A673 (cell line): ENCODE results near the gene PYGB. TPM values are rescaled to one million over a fixed set of nuclear protein-coding genes. Genes with fewer than 3 reads are reported as not detected.

Experiments used
- BruUV-seq: library from RNA; stranded (reverse); fragments of 400-500 nt; replicated peaks from 2 replicates; lab custom pipeline; 2021; lab: Mats Ljungman, UMichigan
- CTCF ChIA-PET: fragments of 300-600 bp; sonication (Branson Sonifier 250); formaldehyde crosslinking; loops from one replicate; lab custom pipeline; 2022; ENCODE audit warnings: antibody characterized with exemption; lab: Charles Lee
- POLR2A ChIA-PET: fragments of 300-600 bp; sonication (Branson Sonifier 250); formaldehyde crosslinking; loops from one replicate; lab custom pipeline; 2022; ENCODE audit warnings: antibody characterized with exemption; ENCODE audit not compliant: low non-redundant PET; lab: Charles Lee
- DNase-seq: peaks from one replicate; pipeline ENCODE4 v3.0.0-alpha.2; 2015; ENCODE audit warnings: low spot score
- H3K27ac ChIP-seq: fragments of 200-600 bp; sonication (generic); 2 replicates; pipeline ENCODE4 v1.5.1; 2016; ENCODE audit warnings: mixed run types, low read depth, mild to moderate bottlenecking, mixed read lengths, antibody characterized with exemption, low read length; ENCODE audit not compliant: poor library complexity, severe bottlenecking
- H3K27me3 ChIP-seq: fragments of 200-600 bp; sonication (generic); replicated peaks from 2 replicates; pipeline ENCODE4 v1.6.1; 2017; ENCODE audit warnings: mixed run types, low read depth, mild to moderate bottlenecking, mixed read lengths, antibody characterized with exemption, low read length; ENCODE audit not compliant: insufficient read depth, poor library complexity
- H3K36me3 ChIP-seq: fragments of 200-600 bp; sonication (generic); 2 replicates; pipeline ENCODE4 v1.6.1; 2016; ENCODE audit warnings: mixed run types, mild to moderate bottlenecking, mixed read lengths, antibody characterized with exemption, low read length; ENCODE audit not compliant: insufficient read depth, poor library complexity, severe bottlenecking
- H3K4me1 ChIP-seq: fragments of 200-600 bp; sonication (generic); 2 replicates; pipeline ENCODE4 v1.6.1; 2017; ENCODE audit warnings: mixed run types, mild to moderate bottlenecking, mixed read lengths, antibody characterized with exemption, low read length; ENCODE audit not compliant: insufficient read depth, poor library complexity, severe bottlenecking
- H3K4me3 ChIP-seq: fragments of 200-600 bp; sonication (generic); 2 replicates; pipeline ENCODE4 v1.5.1; 2016; ENCODE audit warnings: low read depth, mixed run types, mild to moderate bottlenecking, mixed read lengths, low read length; ENCODE audit not compliant: poor library complexity, severe bottlenecking
- H3K9me3 ChIP-seq: fragments of 200-600 bp; sonication (generic); 2 replicates; pipeline ENCODE4 v1.6.1; 2016; ENCODE audit warnings: mixed run types, low read depth, mild to moderate bottlenecking, mixed read lengths, antibody characterized with exemption, low read length; ENCODE audit not compliant: poor library complexity, severe bottlenecking
- CTCF ChIP-seq: fragments of 300-800, 200-600 bp; sonication (generic); conservative IDR thresholded peaks from 2 replicates; pipeline ENCODE4 v1.5.1; 2017; ENCODE audit warnings: low read depth, mild to moderate bottlenecking, antibody characterized with exemption, low read length, moderate library complexity, mixed read lengths
- EZH2 ChIP-seq: fragments of 200-600 bp; sonication (generic); IDR thresholded peaks from 2 replicates; pipeline ENCODE4 v1.6.1; 2017; ENCODE audit warnings: borderline replicate concordance, low read depth, mild to moderate bottlenecking, mixed read lengths, antibody characterized with exemption, low read length; ENCODE audit not compliant: poor library complexity, severe bottlenecking
- intact Hi-C: fragments of 100-400 bp; cut with micrococcal nuclease; formaldehyde crosslinking; loops from one replicate; pipeline ENCODE4 v1.10.0; 2022; ENCODE audit not compliant: unreplicated experiment
- total RNA-seq: library from RNA; stranded (reverse); gene quantifications from 2 replicates; pipeline ENCODE4 v1.2.3, GENCODE V29; 2021

Gene PYGB
- total RNA-seq, 1 experiment from 2014 or later, result 52.3 TPM

GRCh38 chr20:25275813-25276532, 28.1 kb downstream of the PYGB start:
- Histone ChIP-seq H3K27ac (no peak overlapping the region), H3K36me3 (peaks cover 11% of the 10 kb centered on the region), H3K9me3 (no peaks in the 10 kb centered on the region), H3K4me3 (no peak overlapping the region), H3K27me3 (no peaks in the 10 kb centered on the region), H3K4me1 (no peaks in the 10 kb centered on the region)
- no peak for DNase-seq
- CTCF ChIA-PET, result no interaction called here
- intact Hi-C loops, result no loop called here
- TF ChIP-seq CTCF (no peak), EZH2 (no peak)
- no TSS peak for BruUV-seq
- POLR2A ChIA-PET, result no interaction called here

GRCh38 chr20:25276533-25277050, 28.7 kb downstream of the PYGB start:
- H3K36me3 ChIP-seq, result peaks cover 5% of the 10 kb centered on the region
- intact Hi-C loops, result no loop called here
- BruUV-seq, result no TSS peak
- no peak overlapping the region for H3K4me3 ChIP-seq
- H3K4me1 ChIP-seq, result no peaks in the 10 kb centered on the region
- no peak for TF ChIP-seq CTCF
- TF ChIP-seq EZH2, result no peak
- H3K27me3 ChIP-seq, result no peaks in the 10 kb centered on the region
- CTCF ChIA-PET, result no interaction called here
- DNase-seq, result no peak
- no peaks in the 10 kb centered on the region for H3K9me3 ChIP-seq
- no peak overlapping the region for H3K27ac ChIP-seq
- POLR2A ChIA-PET, result no interaction called here

GRCh38 chr20:25277051-25277801, 29.3 kb downstream of the PYGB start:
- BruUV-seq, result no TSS peak
- H3K36me3 ChIP-seq, result no peaks in the 10 kb centered on the region
- CTCF ChIA-PET, result no interaction called here

More at GRCh38 chr20:25277051-25277801, 29.3 kb downstream of the PYGB start:
- intact Hi-C loops, result no loop called here
- Histone ChIP-seq H3K27ac (no peak overlapping the region), H3K4me1 (no peaks in the 10 kb centered on the region), H3K9me3 (no peaks in the 10 kb centered on the region), H3K4me3 (no peak overlapping the region), H3K27me3 (no peaks in the 10 kb centered on the region)
- no peak for DNase-seq
- TF ChIP-seq EZH2, result no peak
- TF ChIP-seq CTCF, result no peak
- POLR2A ChIA-PET, result no interaction called here
